ENCODE results near the gene ENOX1.

DNA sequence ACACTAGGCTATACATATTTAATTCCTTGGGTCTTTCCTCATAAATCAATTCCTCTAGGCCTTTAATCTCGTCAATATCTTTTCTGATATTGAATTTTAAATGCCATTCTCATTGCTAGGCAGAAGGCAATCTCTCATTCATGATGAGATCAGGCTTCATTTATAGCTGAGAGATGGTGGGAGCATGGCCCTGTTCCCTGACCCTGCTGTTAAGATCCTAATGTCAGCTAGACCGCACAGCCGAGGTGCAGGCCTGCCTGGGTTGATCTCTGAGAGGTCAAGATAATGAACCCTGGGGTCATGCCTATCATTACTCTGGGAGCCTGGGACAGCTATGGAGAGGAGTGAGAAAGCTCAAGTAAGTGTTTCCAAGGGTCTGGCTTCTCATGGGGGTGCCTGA lies 509.6 kb downstream of the ENOX1 start:
- TF ChIP-seq CHD4 (IDR thresholded peaks at IDR 0.05; ENCODE audit: borderline replicate concordance, low read length): no peak
- TF ChIP-seq TAF1 (CRISPR knock-in tag; IDR thresholded peaks at IDR 0.05): no peak
- TF ChIP-seq POLR2AphosphoS5 (IDR thresholded peaks at IDR 0.05; ENCODE audit: low read depth, low read length): no peak

Data from HepG2 (cell line).